ENCODE results near the gene ANP32A.
A peak's percentile ranks its signal among the peaks of the same experiment; 100 is the strongest.

The ANP32A gene

DNA sequence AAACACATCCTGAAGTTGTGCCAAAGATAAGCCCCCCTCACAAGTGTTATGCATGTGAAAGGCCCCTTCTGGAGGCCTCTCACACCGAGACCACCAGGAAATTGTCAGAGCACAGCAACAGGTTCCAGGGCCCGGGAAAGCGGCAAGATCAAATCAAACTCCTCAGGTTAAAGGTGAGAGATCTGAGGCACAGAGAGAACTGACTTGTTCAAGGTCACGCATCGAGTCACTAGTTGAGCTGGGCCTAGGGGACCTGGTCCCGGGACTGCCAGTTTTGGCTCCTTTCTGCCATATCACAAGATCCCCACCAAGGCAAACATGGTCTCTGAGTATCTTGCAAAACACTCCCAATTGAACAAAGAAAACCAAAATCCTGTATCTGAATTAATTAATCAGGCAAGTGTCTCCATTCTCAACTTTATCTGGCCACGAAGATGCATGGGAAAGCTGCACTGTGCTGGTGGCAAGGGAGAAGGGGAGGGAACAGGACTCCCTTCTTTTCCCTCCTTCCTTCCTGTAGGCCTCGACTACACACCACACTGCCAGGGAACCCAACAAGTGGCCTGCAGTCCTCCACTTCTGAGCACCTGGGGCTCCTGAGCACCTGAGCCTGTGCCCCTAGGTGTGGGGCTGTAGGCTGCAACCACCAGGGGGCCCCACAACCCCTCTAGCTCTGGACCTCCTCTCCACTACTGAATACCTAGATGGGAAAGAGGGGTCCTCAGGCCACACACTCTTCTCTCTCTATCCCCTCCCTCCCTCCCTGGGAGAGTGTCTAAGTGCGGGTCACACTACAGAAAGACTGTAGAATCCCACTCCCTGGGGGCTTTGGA, 37.3 kb downstream of the ANP32A start:
- Mint-ChIP-seq H3K4me3 (peak overlapping the region in 1 of 2 donors; percentile 61), H3K27me3 (no peaks in the 10 kb centered on the region)

GRCh38 chr15:68782589-68783161, 38.0 kb downstream of the ANP32A start:
- Mint-ChIP-seq H3K27me3 (no peaks in the 10 kb centered on the region), H3K9me3 (no peaks in the 10 kb centered on the region), H3K27ac (peak overlapping the region; percentile 76 to 92), H3K4me3 (peak overlapping the region; percentile 1 to 61), H3K4me1 (peaks cover 50% of the 10 kb centered on the region)
- ATAC-seq (no peak), DNase-seq (no peak)

More for the DNA sequence above, 37.3 kb downstream of the ANP32A start:
- Mint-ChIP-seq H3K9me3 (no peaks in the 10 kb centered on the region), H3K4me1 (peaks cover 56% of the 10 kb centered on the region), H3K27ac (peak overlapping the region; percentile 66 to 92)
- peak; percentile 92 for ATAC-seq
- peak; percentile 56 to 60 for DNase-seq

DNA sequence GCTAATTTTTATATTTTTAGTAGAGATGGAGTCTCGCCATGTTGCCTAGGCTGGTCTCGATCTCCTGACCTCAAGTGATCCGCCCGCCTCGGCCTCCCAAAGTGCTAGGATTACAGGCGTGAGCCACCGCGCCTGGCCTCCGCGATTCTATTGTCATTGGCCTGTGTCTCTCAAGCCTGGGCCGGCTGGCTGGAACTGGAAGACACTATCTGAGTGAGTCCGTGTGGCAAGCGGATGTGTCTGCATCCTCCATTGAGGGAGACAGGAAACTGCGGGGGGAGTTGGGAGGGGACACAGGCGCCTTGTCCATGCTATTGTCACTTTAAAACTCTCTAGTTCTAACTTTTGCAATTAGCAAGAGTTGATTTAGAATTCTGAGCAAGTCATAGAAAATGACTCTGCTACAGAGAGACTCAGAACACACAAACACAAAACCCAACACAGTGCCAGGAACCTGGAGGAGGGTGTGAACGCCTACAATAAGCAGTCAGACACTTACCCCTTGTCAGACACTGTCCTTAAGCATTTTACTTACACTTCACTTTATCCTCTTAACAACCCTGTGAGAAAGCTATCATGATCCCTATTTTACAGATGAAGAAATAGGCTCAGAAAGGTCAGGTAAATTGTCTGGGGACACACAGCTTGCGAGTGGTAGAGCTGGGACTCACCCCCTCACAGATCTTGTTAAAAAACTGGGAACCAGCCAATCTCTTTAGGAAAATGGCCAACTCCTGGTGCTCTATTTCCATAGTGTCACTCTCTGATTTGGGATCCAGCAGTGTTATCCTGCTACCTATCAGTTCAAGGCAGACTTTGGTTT, 38.7 kb downstream of the ANP32A start:
- no peak for DNase-seq
- H3K4me1 Mint-ChIP-seq = peaks cover 50% of the 10 kb centered on the region
- no peaks in the 10 kb centered on the region for H3K9me3 Mint-ChIP-seq
- no peaks in the 10 kb centered on the region for H3K27me3 Mint-ChIP-seq
- no peak overlapping the region for H3K4me3 Mint-ChIP-seq
- H3K27ac Mint-ChIP-seq = peak overlapping the region; percentile 74 to 76
- peak; percentile 73 for ATAC-seq

DNA sequence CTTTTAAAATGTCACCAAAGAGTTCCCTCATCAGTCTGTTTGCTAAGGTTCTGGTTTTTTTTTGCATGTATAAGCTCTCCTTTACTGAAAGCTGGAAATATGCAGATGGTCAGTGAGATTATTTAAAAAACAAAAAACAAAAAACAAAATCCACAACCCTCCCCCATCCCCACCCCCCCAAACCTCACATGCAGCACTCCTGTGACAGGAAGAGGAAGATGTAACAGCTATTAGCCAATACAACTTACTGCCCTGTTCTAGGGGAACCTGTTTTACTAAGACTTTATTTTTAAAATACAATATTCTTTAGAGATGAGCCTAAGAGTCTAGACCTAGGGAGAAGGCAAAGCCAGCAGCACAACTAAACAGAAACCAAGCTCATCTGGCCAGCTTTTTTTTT, 39.5 kb downstream of the ANP32A start:
- peaks cover 45% of the 10 kb centered on the region for H3K4me1 Mint-ChIP-seq

GRCh38 chr15:68778876-68779275, 41.8 kb downstream of the ANP32A start:
- no peak overlapping the region for H3K27ac Mint-ChIP-seq
- ATAC-seq = no peak
- peaks cover 5 to 8% of the 10 kb centered on the region in 2 donors for H3K9me3 Mint-ChIP-seq
- no peak for DNase-seq
- no peaks in the 10 kb centered on the region for H3K27me3 Mint-ChIP-seq
- peaks cover 24% of the 10 kb centered on the region for H3K4me1 Mint-ChIP-seq
- H3K4me3 Mint-ChIP-seq = no peak overlapping the region

More for the DNA sequence above, 39.5 kb downstream of the ANP32A start:
- DNase-seq = no peak
- ATAC-seq = no peak
- Mint-ChIP-seq H3K27me3 (no peaks in the 10 kb centered on the region), H3K4me3 (no peak overlapping the region), H3K9me3 (no peaks in the 10 kb centered on the region), H3K27ac (no peak overlapping the region)

DNA sequence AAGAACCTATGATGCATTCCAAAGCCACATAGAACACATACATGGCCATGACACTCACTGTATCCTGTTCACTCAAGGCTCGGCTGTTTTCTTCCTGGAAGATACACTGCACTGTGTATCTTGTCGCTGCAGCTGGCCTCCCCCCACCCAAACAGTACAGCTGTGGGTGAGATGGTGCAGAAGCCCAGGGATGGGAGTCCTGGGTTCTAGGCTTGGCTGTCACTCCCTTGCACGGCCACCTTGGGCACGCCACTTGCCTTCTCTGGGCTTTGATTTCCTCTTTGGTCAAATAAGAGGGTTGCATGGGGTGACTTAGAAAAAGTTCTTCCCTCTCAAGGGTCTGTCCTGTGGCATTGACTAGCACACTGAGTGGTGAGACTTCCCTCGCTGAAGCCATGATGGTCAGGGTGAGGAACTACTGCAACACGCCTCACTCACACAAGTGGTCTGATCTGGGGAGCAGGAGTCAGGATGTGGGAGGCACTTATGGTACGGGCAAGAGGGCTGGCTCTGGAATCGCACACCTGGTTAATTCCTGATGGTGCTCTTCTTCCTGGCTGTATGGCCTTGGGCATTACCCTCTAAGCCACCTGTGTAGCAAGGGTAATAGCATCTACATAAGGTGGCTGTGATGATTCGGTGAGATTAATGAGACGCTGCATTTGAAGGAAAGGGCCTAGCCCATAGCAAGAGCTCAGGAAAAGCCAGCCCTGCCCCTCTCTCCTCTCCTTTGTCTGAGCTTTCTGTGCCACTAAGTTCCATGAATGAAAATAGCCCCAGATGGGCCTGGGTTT, 44.0 kb downstream of the ANP32A start:
- Mint-ChIP-seq H3K27ac (peak overlapping the region in 1 of 2 donors; percentile 85), H3K9me3 (peaks cover 5 to 8% of the 10 kb centered on the region in 2 donors)

DNA sequence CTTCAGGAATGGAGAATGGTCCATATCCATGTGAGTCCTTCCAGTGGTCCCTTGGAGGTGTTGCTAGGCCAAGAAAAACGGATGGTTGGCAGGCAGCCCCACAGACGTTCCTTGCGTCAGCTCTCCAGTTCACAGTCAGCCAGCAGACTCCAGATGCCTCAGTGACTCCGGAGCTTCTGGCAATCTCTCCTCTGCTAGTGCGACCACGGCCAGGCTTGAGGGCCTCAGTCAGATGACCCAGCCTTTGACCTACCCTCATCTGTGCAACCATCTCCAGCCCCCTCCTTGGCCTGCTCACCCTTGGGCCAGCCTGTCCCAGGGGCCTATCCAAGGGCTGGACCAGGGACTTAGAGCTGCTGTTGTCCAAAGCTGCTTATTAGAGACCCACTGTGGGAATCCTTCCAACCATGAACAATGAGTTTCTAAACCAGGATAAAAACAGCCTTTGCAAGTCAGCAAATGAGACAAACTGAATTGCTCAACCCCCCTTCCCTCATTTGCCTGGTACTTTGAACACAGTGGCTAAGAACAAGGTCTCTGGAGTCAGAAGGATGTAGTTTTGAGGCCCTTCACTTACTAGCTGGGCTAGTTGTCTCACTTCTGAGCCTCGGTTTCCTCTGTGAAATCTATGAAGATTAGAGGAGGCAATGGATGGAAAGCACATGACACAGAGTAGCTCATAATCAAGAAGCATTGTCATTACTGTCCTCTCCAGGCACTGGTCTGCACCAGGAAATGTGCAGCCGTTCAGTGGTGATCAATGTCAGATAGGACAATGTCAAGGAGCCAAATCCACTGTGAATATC, 44.8 kb downstream of the ANP32A start:
- H3K9me3 Mint-ChIP-seq = peaks cover 5 to 8% of the 10 kb centered on the region in 2 donors
- H3K27me3 Mint-ChIP-seq = no peaks in the 10 kb centered on the region
- H3K4me1 Mint-ChIP-seq = no peaks in the 10 kb centered on the region
- H3K4me3 Mint-ChIP-seq = no peak overlapping the region
- H3K27ac Mint-ChIP-seq = no peak overlapping the region
- no peak for DNase-seq
- peak; percentile 12 for ATAC-seq

More for the DNA sequence above, 44.0 kb downstream of the ANP32A start:
- ATAC-seq (peak; percentile 28), DNase-seq (no peak)
- H3K27me3 Mint-ChIP-seq = no peaks in the 10 kb centered on the region
- no peak overlapping the region for H3K4me3 Mint-ChIP-seq
- peaks cover 2% of the 10 kb centered on the region for H3K4me1 Mint-ChIP-seq

- Mint-ChIP-seq H3K27ac (no peak overlapping the region), H3K4me1 (no peaks in the 10 kb centered on the region), H3K4me3 (no peak overlapping the region), H3K9me3 (peaks cover 5 to 8% of the 10 kb centered on the region in 2 donors), H3K27me3 (no peaks in the 10 kb centered on the region)
- DNase-seq (no peak), ATAC-seq (no peak)
Measured at GRCh38 chr15:68775236-68775577, 45.5 kb downstream of the ANP32A start.

DNA sequence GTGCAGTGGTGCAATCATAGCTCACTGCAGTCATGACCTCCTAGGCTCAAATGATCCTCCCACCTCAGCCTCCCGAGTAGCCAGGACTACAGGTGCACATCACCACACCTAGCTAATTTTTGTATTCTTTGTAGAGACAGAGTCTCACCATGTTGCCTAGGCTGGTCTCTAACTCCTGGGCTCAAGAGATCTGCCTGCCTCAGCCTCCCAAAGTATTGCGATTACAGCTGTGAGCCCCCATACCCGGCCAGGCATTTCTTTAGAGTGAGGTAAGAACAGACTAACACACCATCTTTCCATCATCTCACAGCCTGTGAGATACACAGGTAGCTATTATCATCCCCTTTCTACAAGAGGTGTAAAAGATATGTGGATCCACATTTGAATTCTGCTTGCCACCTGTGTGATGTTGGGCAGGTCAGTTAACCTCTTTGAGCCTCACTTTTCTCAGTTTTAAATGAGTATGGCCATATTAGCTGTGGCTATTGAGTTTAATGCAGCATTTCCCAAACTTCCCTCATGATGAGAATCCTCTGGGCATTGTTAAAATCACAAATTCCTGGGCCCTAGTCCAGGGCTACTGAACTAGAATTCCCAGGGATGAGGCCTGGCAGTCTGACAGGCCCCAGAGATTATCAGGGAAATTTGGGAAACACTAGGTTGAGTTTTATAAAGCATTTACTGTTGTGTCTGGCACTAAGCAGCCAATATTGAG, 46.0 kb downstream of the ANP32A start:
- peak overlapping the region in 1 of 2 donors; percentile 82 for H3K27ac Mint-ChIP-seq
- no peaks in the 10 kb centered on the region for H3K4me1 Mint-ChIP-seq
- no peaks in the 10 kb centered on the region for H3K27me3 Mint-ChIP-seq
- DNase-seq (no peak), ATAC-seq (no peak)
- H3K4me3 Mint-ChIP-seq = no peak overlapping the region
- peaks cover 5 to 8% of the 10 kb centered on the region in 2 donors for H3K9me3 Mint-ChIP-seq

- no peak for ATAC-seq
- H3K9me3 Mint-ChIP-seq = peaks cover 5 to 8% of the 10 kb centered on the region in 2 donors
- H3K27ac Mint-ChIP-seq = peak overlapping the region in 1 of 2 donors; percentile 82
- DNase-seq = no peak
- no peaks in the 10 kb centered on the region for H3K27me3 Mint-ChIP-seq
- H3K4me1 Mint-ChIP-seq = no peaks in the 10 kb centered on the region
- no peak overlapping the region for H3K4me3 Mint-ChIP-seq
Measured at GRCh38 chr15:68774120-68774519, 46.6 kb downstream of the ANP32A start.

DNA sequence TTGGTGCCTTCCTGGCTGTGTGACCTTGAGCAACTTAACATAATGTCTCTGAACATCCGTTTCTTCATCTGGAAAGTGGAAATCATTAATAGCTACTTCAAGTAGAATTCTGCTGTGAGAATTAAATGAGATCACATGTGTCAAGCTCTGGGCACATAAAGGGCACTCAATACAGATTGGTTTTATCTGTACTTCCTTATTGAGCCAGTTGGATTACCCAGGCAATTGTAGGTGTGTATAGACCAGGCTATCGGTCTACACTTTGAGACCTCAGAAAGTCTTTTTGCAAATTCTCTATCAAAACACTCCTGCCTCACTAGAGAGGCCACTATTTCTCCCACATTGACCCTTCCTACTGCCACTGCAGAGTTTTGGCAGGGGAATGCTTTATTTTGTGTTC, 47.7 kb downstream of the ANP32A start:
- no peaks in the 10 kb centered on the region for H3K27me3 Mint-ChIP-seq
- DNase-seq = no peak
- H3K4me3 Mint-ChIP-seq = no peak overlapping the region
- no peak for ATAC-seq
- no peak overlapping the region for H3K27ac Mint-ChIP-seq
- no peaks in the 10 kb centered on the region for H3K4me1 Mint-ChIP-seq
- H3K9me3 Mint-ChIP-seq = peaks cover 5 to 8% of the 10 kb centered on the region in 2 donors

DNA sequence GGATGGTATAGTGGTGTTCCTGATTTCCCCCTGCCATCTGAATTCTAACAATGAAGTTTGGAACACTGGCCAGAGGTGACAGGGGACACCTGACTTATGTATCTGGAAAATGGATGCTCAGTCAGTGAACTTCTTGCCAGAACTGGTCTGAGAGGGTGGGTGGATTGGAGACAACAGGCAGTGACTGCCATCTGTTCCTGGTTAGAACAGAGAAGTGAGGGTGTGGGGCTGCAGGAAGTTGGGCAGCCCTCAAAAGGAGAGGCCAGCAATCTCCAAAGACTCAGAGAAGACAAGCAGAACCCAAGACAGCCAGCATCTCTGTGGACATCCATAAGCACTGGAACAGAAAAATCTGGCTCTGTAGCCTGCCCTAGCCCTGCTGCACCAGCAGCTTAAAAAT, 50.5 kb downstream of the ANP32A start:
- peaks cover 5 to 8% of the 10 kb centered on the region in 2 donors for H3K9me3 Mint-ChIP-seq
- DNase-seq (no peak), ATAC-seq (no peak)
- H3K4me1 Mint-ChIP-seq = no peaks in the 10 kb centered on the region
- H3K27me3 Mint-ChIP-seq = no peaks in the 10 kb centered on the region
- no peak overlapping the region for H3K4me3 Mint-ChIP-seq
- no peak overlapping the region for H3K27ac Mint-ChIP-seq

GRCh38 chr15:68769702-68770101, 51.0 kb downstream of the ANP32A start:
- DNase-seq = no peak
- no peak for ATAC-seq
- peaks cover 5 to 8% of the 10 kb centered on the region in 2 donors for H3K9me3 Mint-ChIP-seq
- peaks cover 4% of the 10 kb centered on the region for H3K27me3 Mint-ChIP-seq
- H3K4me1 Mint-ChIP-seq = no peaks in the 10 kb centered on the region
- no peak overlapping the region for H3K27ac Mint-ChIP-seq
- no peak overlapping the region for H3K4me3 Mint-ChIP-seq

GRCh38 chr15:68768321-68768720, 52.4 kb downstream of the ANP32A start:
- no peaks in the 10 kb centered on the region for H3K9me3 Mint-ChIP-seq
- H3K27ac Mint-ChIP-seq = no peak overlapping the region
- H3K27me3 Mint-ChIP-seq = peaks cover 10% of the 10 kb centered on the region
- ATAC-seq (no peak), DNase-seq (no peak)
- H3K4me1 Mint-ChIP-seq = no peaks in the 10 kb centered on the region
- no peak overlapping the region for H3K4me3 Mint-ChIP-seq
